Measurements from ENCODE around the gene ISOC1.

Gene ISOC1

DNA sequence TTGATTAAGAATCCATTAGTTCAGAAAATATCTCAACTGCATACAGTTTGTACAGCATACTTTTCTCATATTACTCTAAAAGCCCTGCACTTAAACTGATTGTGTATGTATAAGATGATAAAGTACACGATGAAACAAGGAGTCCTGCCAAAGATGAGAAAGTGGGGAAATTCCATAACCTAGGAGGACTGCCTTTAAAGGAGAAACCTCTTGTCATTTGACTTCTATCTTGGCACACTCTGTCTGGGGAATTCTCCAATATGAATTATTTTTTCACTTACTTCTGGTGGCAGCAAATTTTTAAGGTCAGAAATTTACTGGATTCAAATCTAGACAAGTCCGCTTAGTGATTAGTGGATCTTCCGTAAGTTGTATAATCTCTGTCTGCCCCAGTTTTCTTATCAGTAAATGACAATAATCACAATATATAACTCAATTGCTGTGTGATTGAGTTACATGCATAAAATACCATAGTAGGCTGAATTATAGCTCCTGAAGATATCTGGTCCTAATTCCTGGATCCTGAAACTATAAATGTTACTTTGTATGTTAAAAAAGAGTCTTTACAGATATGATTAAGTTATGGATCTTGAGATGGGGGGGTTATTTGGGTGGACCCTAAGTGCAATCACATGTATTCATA lies 17.0 kb upstream of the ISOC1 start:
- TF ChIP-seq CTCF (IDR thresholded peaks at IDR 0.05): no peak

GRCh38 chr5:129078247-129078646 lies 16.3 kb upstream of the ISOC1 start:
- TF ChIP-seq CTCF (IDR thresholded peaks at IDR 0.05): no peak

GRCh38 chr5:129078660-129079059 lies 15.9 kb upstream of the ISOC1 start:
- TF ChIP-seq CTCF (IDR thresholded peaks at IDR 0.05): no peak

GRCh38 chr5:129079496-129079895 lies 15.1 kb upstream of the ISOC1 start:
- no peak for TF ChIP-seq CTCF (IDR thresholded peaks at IDR 0.05)

DNA sequence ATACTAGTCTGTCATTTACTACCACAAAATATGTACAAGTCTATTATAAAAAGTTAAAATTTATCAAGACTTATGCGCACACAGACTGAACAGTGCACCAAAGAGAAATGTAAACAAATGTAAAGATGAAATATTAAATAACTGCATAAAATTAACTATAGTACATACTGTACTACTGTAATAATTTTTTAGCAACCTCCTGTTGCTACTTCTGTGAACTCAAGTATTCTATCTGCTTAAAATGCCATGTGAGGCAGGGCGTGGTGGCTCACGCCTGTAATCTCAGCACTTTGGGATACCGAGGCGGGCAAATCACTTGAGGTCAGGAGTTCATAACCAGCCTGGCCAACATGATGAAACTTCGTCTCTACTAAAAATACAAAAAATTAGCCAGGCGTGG lies 13.8 kb upstream of the ISOC1 start:
- no peak for TF ChIP-seq CTCF (IDR thresholded peaks at IDR 0.05)

- no peak for TF ChIP-seq CTCF (IDR thresholded peaks at IDR 0.05)
These were observed 12.1 kb upstream of the ISOC1 start for GRCh38 chr5:129082225-129083136.

DNA sequence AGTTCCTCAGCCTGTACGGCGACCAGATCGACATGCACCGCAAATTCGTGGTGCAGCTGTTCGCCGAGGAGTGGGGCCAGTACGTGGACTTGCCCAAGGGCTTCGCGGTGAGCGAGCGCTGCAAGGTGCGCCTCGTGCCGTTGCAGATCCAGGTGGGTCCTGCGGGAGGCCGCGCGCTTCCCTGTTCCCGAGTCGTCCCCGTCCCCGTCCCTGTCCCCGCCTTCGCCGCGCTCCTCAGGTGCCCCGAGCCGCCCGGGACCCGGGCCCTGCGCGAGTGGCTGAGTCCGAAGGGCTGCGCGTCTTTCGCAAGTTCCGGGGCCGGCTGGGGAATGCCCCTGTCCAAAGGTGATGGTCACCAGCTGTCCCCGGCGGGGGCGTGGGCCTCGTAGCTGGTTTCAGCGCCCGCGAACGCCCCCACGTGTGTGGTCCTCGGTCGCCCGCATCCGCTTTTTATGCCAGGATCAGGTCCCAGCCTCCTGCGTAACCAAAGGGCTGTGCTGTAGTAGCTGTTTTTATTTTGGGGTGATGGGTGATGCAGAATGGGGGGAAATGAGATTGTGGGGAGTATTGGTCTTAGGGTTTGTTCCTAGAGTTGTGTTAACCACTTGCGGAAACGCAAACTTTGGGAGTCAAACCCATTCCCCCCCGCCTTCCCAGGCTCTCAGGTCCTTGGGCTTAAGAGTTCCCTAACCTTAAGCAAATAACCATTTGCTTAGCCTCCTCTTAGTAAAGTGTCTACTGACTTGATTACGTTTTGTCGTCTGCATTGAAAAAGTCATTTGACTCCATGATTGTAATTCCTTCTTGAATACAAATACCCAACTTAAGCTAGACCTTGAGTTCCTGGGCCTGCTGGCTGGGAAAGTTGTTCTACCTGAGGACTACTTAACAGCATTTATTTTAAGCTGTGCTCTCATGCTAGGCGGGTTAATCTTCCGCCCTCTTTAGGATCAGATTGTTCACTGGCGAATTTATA lies 663 bp downstream of the ISOC1 start:
- no peak; the same call in 1 of the 2 replicates for TF ChIP-seq CTCF (IDR thresholded peaks at IDR 0.05)

All from LNCAP (cell line).